SH-SY5Y (cell line): ENCODE data around the gene GNG7.

Experiments
- GATA2 ChIP-seq: IDR thresholded peaks from 2 replicates; pipeline ENCODE4 v1.6.1; 2011; ENCODE audit warnings: mild to moderate bottlenecking, low read depth, low read length
- GATA3 ChIP-seq: IDR thresholded peaks from 2 replicates; pipeline ENCODE4 v1.6.1; 2011; ENCODE audit warnings: low read depth, mild to moderate bottlenecking, low read length, moderate library complexity

- TF ChIP-seq GATA2 (no peak), GATA3 (no peak)
Observed at GRCh38 chr19:2628597-2628996, 73.9 kb downstream of the GNG7 start.
